Activated CD8-positive, alpha-beta memory T cell treated with anti-CD3 and anti-CD28 coated beads for 4 hours (primary cell): ENCODE data around the gene MED8.
A peak's percentile ranks its signal among the peaks of the same experiment; 100 is the strongest.

ENCODE experiments used
- DNase-seq, 2 donors: peaks; one replicate each; pipeline ENCODE4 v3.0.0-alpha.2; 2020; ENCODE audit warnings: low read depth in 2 of 2

Gene MED8

GRCh38 chr1:43358746-43359693 is 30.6 kb downstream of the MED8 start, which contains the start of gene CDC20:
CDC20 (plus strand) TSS chr1:43358981; CDS start chr1:43359216, 235 bp downstream.
- peak; percentile 93 for DNase-seq

- no peak for DNase-seq
These were observed 31.4 kb downstream of the MED8 start for GRCh38 chr1:43358121-43358745.

- DNase-seq: no peak
These were observed 32.3 kb downstream of the MED8 start for GRCh38 chr1:43357251-43357650.

GRCh38 chr1:43354936-43355335 is 34.7 kb downstream of the MED8 start:
- DNase-seq: no peak

- no peak for DNase-seq
These were observed 35.1 kb downstream of the MED8 start for GRCh38 chr1:43354471-43354870.

- DNase-seq: no peak
These were observed 36.7 kb downstream of the MED8 start for GRCh38 chr1:43352881-43353280.

- no peak for DNase-seq
These were observed 37.3 kb downstream of the MED8 start for GRCh38 chr1:43352351-43352705.

- DNase-seq: no peak
These were observed 37.9 kb downstream of the MED8 start for GRCh38 chr1:43351421-43352350.

GRCh38 chr1:43350976-43351375 is 38.6 kb downstream of the MED8 start:
- DNase-seq: no peak

- no peak for DNase-seq
These were observed 39.9 kb downstream of the MED8 start for GRCh38 chr1:43349594-43350306.

GRCh38 chr1:43348809-43349593 is 40.6 kb downstream of the MED8 start:
- peak in 1 of 2 donors; percentile 26 for DNase-seq

GRCh38 chr1:43348343-43348808 is 41.2 kb downstream of the MED8 start:
- DNase-seq: no peak

- no peak for DNase-seq
These were observed 43.0 kb downstream of the MED8 start for GRCh38 chr1:43346636-43347035.

GRCh38 chr1:43345120-43345519 is 44.5 kb downstream of the MED8 start:
- DNase-seq: no peak

GRCh38 chr1:43344267-43344850 is 45.2 kb downstream of the MED8 start:
- DNase-seq: no peak

- DNase-seq: no peak
These were observed 49.0 kb downstream of the MED8 start for GRCh38 chr1:43340559-43340958.

GRCh38 chr1:43339584-43340232 is 49.9 kb downstream of the MED8 start:
- DNase-seq: no peak

GRCh38 chr1:43338001-43338400 is 51.6 kb downstream of the MED8 start:
- no peak for DNase-seq

- DNase-seq: no peak
These were observed 52.0 kb downstream of the MED8 start, which contains the start of gene MPL for GRCh38 chr1:43337588-43337987. MPL (plus strand) TSS chr1:43337818; CDS start chr1:43337849, 31 bp downstream.
